HepG2 (cell line): ENCODE measurements around the gene BACH1. TPM values are rescaled to one million over a fixed set of nuclear protein-coding genes. Genes with fewer than 3 reads are reported as not detected.

Source experiments
- BHLHE40 ChIP-seq: IDR thresholded peaks from 2 replicates; pipeline ENCODE4 v1.6.1; 2011; ENCODE audit warnings: low read length, improper control_type of control experiment
- CEBPB ChIP-seq: IDR thresholded peaks from 2 replicates; pipeline ENCODE4 v1.6.1; 2011; ENCODE audit warnings: low read depth, low read length, improper control_type of control experiment, borderline replicate concordance
- ELF3 ChIP-seq: IDR thresholded peaks from 2 replicates; pipeline ENCODE4 v1.6.1; 2016; ENCODE audit warnings: missing genetic modification reagents, missing compliant biosample characterization
- FOXP1 ChIP-seq, 2 experiments: fragments of 450-650 bp in 1 of 2; IDR thresholded peaks; 2 replicates each; pipeline ENCODE4 v1.6.1; 2017 to 2018; ENCODE audit warnings: antibody characterized with exemption in 1 of 2
- HNRNPL ChIP-seq: fragments of 200-400 bp; formaldehyde crosslinking; IDR thresholded peaks from 2 replicates; pipeline ENCODE4 v1.6.1; 2017; ENCODE audit warnings: mild to moderate bottlenecking, low read depth, low read length
- MYC ChIP-seq: sonication (generic); formaldehyde crosslinking; IDR thresholded peaks from 2 replicates; pipeline ENCODE4 v1.9.0; 2021; ENCODE audit warnings: missing genetic modification reagents, borderline replicate concordance
- POGZ ChIP-seq: sonication (generic); formaldehyde crosslinking; IDR thresholded peaks from 2 replicates; pipeline ENCODE4 v1.4.0; 2020; ENCODE audit warnings: mild to moderate bottlenecking, missing genetic modification reagents
- SALL1 ChIP-seq: sonication (generic); formaldehyde crosslinking; IDR thresholded peaks from 2 replicates; pipeline ENCODE4 v1.8.0; 2022; ENCODE audit warnings: mild to moderate bottlenecking, missing genetic modification reagents
- SAP130 ChIP-seq: IDR thresholded peaks from 2 replicates; pipeline ENCODE4 v1.6.1; 2016; ENCODE audit warnings: low read depth
- SOX13 ChIP-seq, 3 experiments: fragments of 450-650 bp in 1 of 3; sonication (generic) in 1 of 3; formaldehyde crosslinking in 1 of 3; IDR thresholded peaks in 2 of 3; conservative IDR thresholded peaks in 1 of 3; 2 replicates each; pipeline versions ENCODE4 v1.5.0 to v1.6.1; 2016 to 2020; ENCODE audit warnings: antibody characterized with exemption in 1 of 3, mild to moderate bottlenecking in 1 of 3, missing compliant biosample characterization in 1 of 3, missing genetic modification reagents in 1 of 3, moderate library complexity in 1 of 3
- TAF15 ChIP-seq: fragments of 200-400 bp; formaldehyde crosslinking; IDR thresholded peaks from one replicate; pipeline ENCODE4 v1.6.1; 2018; ENCODE audit warnings: mild to moderate bottlenecking, low read depth, low read length; ENCODE audit not compliant: poor library complexity, severe bottlenecking
- TEAD3 ChIP-seq: optimal IDR thresholded peaks from 2 replicates; pipeline ENCODE3; 2016; ENCODE audit warnings: borderline replicate concordance
- ZNF3 ChIP-seq: IDR thresholded peaks from 2 replicates; pipeline ENCODE4 v1.7.0; 2017; ENCODE audit warnings: inconsistent platforms
- ZNF891 ChIP-seq: sonication (generic); formaldehyde crosslinking; IDR thresholded peaks from 2 replicates; pipeline ENCODE4 v1.5.0; 2020; ENCODE audit warnings: mild to moderate bottlenecking, missing genetic modification reagents
- polyA plus RNA-seq, 8 experiments: library from polyadenylated mRNA; depleted of rRNA in 3 of 8; stranded (reverse) in 7 of 8; unstranded in 1 of 8; fragments of >200 nt; fragmentation: Illumina TruSeq in 4 of 8; extraction: Trizol in 4 of 8; gene quantifications; 2 replicates each; pipeline versions ENCODE4 v1.2.1 to v1.2.3, GENCODE V29; 2011 to 2016; ENCODE audit warnings: low read depth in 4 of 8, missing spikeins in 1 of 8, mixed read lengths in 1 of 8; ENCODE audit not compliant: insufficient read depth in 1 of 8
- total RNA-seq, 5 experiments: library from RNA; depleted of rRNA; stranded (reverse); fragments of >200 nt; fragmentation: Illumina TruSeq; extraction: Trizol; gene quantifications; 2 replicates each; pipeline ENCODE4 v1.2.3, GENCODE V29; 2016; ENCODE audit warnings: low read depth in 1 of 5
- TF ChIP-seq, protein P1 (sequence below): IDR thresholded peaks from 2 replicates; pipeline ENCODE4 v1.6.1; 2018; ENCODE audit warnings: missing genetic modification reagents
- TF ChIP-seq, protein P2 (sequence below): sonication (generic); formaldehyde crosslinking; IDR thresholded peaks from 2 replicates; pipeline ENCODE4 v1.4.0; 2020; ENCODE audit warnings: missing genetic modification reagents
- TF ChIP-seq, protein P3 (sequence below): IDR thresholded peaks from 2 replicates; pipeline ENCODE4 v1.6.1; 2016; ENCODE audit warnings: low read depth
- TF ChIP-seq, protein P4 (sequence below): sonication (generic); formaldehyde crosslinking; IDR thresholded peaks from 2 replicates; pipeline ENCODE4 v1.4.0; 2020; ENCODE audit warnings: missing genetic modification reagents, borderline replicate concordance
- TF ChIP-seq, protein P5 (sequence below): sonication (generic); formaldehyde crosslinking; IDR thresholded peaks from 2 replicates; pipeline ENCODE4 v1.5.1; 2020; ENCODE audit warnings: missing genetic modification reagents, mild to moderate bottlenecking, borderline replicate concordance

Gene BACH1
- total and polyA plus RNA-seq, 2 of the 13 experiments (the other 11 are each of a cell fraction or from before 2014, with no cell fraction given) = 16.5 to 51.7 TPM

DNA sequence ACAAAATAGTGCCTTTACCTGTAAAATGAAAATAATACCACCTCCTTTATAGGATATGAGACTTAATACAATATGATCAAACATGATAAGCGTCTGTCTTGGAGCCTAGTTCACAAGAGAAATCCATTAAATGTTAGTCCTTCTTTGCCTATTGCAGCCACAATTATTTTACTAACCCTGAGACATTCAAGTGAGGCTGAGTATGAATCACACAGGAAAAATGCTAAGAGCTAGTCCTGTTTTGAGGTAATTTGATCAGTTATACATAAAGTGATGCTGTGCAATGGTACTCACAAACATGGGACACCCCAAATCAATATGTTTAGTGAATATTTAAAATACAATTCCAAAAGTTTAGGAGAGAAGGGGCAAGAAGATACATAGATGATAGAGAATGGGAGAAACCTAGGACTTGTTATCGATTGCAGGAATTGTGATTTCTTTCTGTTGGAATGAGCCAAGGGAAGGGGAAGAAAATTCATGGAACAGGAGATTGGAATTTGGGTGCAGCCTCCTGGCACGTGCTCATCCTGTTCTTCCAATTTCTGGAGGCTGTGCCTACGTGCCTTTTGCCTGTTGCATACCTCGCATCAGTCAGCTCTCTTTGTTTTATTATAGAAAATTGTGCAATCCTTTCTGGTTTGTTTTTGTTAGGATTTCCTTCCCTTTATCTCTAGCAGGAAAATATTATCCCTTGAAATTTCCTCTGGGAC is 39.9 kb upstream of the BACH1 start (continued):
- TF ChIP-seq, protein P1, sequence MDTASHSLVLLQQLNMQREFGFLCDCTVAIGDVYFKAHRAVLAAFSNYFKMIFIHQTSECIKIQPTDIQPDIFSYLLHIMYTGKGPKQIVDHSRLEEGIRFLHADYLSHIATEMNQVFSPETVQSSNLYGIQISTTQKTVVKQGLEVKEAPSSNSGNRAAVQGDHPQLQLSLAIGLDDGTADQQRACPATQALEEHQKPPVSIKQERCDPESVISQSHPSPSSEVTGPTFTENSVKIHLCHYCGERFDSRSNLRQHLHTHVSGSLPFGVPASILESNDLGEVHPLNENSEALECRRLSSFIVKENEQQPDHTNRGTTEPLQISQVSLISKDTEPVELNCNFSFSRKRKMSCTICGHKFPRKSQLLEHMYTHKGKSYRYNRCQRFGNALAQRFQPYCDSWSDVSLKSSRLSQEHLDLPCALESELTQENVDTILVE (CRISPR knock-in tag) = no peak
- no peak for TF ChIP-seq TAF15
- TF ChIP-seq MYC = no peak
- TF ChIP-seq, protein P2, sequence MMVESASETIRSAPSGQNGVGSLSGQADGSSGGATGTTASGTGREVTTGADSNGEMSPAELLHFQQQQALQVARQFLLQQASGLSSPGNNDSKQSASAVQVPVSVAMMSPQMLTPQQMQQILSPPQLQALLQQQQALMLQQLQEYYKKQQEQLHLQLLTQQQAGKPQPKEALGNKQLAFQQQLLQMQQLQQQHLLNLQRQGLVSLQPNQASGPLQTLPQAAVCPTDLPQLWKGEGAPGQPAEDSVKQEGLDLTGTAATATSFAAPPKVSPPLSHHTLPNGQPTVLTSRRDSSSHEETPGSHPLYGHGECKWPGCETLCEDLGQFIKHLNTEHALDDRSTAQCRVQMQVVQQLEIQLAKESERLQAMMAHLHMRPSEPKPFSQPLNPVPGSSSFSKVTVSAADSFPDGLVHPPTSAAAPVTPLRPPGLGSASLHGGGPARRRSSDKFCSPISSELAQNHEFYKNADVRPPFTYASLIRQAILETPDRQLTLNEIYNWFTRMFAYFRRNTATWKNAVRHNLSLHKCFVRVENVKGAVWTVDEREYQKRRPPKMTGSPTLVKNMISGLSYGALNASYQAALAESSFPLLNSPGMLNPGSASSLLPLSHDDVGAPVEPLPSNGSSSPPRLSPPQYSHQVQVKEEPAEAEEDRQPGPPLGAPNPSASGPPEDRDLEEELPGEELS (CRISPR knock-in tag) = 0 out of 2 replicates have a peak, but pooled peaks have one; percentile 14
- peak; percentile 72 for TF ChIP-seq BHLHE40
- TF ChIP-seq HNRNPL = no peak
- peak; percentile 50; the same call in 1 of the 2 replicates for TF ChIP-seq ELF3 (CRISPR knock-in tag)
- 0 out of 2 replicates have a peak, but pooled peaks have one; percentile 30 for TF ChIP-seq POGZ (CRISPR knock-in tag)
- TF ChIP-seq FOXP1 (IDR thresholded peaks at IDR 0.05) = no peak
- TF ChIP-seq FOXP1 (CRISPR knock-in tag; IDR thresholded peaks at IDR 0.05) = 0 out of 2 replicates have a peak, but pooled peaks have one; percentile 42
- no peak for TF ChIP-seq ZNF3 (CRISPR knock-in tag)
- peak; percentile 24; the same call in 1 of the 2 replicates for TF ChIP-seq SOX13 (IDR thresholded peaks at IDR 0.05)
- peak in 1 of 2 experiments; percentile 66; a peak in 1 of 4 replicates for TF ChIP-seq SOX13 (CRISPR knock-in tag; conservative IDR thresholded peaks at IDR 0.05 in 1 of 2, IDR thresholded peaks at IDR 0.05 in 1 of 2)
- TF ChIP-seq, protein P3, sequence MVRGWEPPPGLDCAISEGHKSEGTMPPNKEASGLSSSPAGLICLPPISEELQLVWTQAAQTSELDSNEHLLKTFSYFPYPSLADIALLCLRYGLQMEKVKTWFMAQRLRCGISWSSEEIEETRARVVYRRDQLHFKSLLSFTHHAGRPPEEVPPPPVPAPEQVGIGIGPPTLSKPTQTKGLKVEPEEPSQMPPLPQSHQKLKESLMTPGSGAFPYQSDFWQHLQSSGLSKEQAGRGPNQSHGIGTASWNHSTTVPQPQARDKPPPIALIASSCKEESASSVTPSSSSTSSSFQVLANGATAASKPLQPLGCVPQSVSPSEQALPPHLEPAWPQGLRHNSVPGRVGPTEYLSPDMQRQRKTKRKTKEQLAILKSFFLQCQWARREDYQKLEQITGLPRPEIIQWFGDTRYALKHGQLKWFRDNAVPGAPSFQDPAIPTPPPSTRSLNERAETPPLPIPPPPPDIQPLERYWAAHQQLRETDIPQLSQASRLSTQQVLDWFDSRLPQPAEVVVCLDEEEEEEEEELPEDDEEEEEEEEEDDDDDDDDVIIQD (CRISPR knock-in tag) = 0 out of 2 replicates have a peak, but pooled peaks have one; percentile 18
- peak; percentile 31 for TF ChIP-seq TEAD3 (CRISPR knock-in tag)
- no peak for TF ChIP-seq ZNF891
- peak; percentile 73; the same call in 1 of the 2 replicates for TF ChIP-seq CEBPB
- TF ChIP-seq SAP130 = peak; percentile 42; the same call in 1 of the 2 replicates
- TF ChIP-seq SALL1 = peak; percentile 53
- TF ChIP-seq, protein P4, sequence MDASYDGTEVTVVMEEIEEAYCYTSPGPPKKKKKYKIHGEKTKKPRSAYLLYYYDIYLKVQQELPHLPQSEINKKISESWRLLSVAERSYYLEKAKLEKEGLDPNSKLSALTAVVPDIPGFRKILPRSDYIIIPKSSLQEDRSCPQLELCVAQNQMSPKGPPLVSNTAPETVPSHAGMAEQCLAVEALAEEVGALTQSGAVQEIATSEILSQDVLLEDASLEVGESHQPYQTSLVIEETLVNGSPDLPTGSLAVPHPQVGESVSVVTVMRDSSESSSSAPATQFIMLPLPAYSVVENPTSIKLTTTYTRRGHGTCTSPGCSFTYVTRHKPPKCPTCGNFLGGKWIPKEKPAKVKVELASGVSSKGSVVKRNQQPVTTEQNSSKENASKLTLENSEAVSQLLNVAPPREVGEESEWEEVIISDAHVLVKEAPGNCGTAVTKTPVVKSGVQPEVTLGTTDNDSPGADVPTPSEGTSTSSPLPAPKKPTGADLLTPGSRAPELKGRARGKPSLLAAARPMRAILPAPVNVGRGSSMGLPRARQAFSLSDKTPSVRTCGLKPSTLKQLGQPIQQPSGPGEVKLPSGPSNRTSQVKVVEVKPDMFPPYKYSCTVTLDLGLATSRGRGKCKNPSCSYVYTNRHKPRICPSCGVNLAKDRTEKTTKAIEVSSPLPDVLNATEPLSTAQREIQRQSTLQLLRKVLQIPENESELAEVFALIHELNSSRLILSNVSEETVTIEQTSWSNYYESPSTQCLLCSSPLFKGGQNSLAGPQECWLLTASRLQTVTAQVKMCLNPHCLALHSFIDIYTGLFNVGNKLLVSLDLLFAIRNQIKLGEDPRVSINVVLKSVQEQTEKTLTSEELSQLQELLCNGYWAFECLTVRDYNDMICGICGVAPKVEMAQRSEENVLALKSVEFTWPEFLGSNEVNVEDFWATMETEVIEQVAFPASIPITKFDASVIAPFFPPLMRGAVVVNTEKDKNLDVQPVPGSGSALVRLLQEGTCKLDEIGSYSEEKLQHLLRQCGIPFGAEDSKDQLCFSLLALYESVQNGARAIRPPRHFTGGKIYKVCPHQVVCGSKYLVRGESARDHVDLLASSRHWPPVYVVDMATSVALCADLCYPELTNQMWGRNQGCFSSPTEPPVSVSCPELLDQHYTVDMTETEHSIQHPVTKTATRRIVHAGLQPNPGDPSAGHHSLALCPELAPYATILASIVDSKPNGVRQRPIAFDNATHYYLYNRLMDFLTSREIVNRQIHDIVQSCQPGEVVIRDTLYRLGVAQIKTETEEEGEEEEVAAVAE (CRISPR knock-in tag) = no peak
- TF ChIP-seq, protein P5, sequence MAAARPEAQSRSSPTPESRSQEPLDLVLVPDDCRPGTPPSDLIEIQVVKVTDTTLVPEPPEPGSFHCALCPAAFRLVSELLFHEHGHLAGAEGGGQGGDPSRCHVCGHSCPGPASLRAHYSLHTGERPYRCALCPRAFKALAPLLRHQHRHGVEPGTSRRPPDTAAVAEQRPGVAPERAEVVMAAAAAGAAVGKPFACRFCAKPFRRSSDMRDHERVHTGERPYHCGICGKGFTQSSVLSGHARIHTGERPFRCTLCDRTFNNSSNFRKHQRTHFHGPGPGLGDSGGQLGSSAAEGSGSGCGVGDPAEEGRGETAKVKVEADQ (CRISPR knock-in tag) = no peak
